Fibroblast of villous mesenchyme (primary cell): ENCODE measurements around the gene CROT. TPM values are rescaled to one million over a fixed set of nuclear protein-coding genes. Genes with fewer than 3 reads are reported as not detected.
"Not testable (repeated sequence)": the region's sequence is repeated elsewhere in the genome, so short reads cannot be mapped to it uniquely, and the experiment has no call there.

Experiments used
- DNase-seq: peaks from one replicate; pipeline ENCODE4 v3.0.0-alpha.2; 2010; ENCODE audit warnings: low read depth
- H3K4me3 ChIP-seq: 2 replicates; pipeline ENCODE4 v1.5.1; 2011; ENCODE audit warnings: low read depth, mild to moderate bottlenecking, low read length
- total RNA-seq: library from RNA; depleted of rRNA; stranded (reverse); fragments of >200 nt; gene quantifications from 2 replicates; pipeline ENCODE4 v1.2.3, GENCODE V29; 2012
- TF ChIP-seq, protein P1 (sequence below): IDR thresholded peaks from 2 replicates; pipeline ENCODE4 v1.5.1; 2012; ENCODE audit warnings: low read depth, mild to moderate bottlenecking, low read length; ENCODE audit not compliant: insufficient read depth

The CROT gene
- total RNA-seq, 1 donor = 34.1 TPM

DNA sequence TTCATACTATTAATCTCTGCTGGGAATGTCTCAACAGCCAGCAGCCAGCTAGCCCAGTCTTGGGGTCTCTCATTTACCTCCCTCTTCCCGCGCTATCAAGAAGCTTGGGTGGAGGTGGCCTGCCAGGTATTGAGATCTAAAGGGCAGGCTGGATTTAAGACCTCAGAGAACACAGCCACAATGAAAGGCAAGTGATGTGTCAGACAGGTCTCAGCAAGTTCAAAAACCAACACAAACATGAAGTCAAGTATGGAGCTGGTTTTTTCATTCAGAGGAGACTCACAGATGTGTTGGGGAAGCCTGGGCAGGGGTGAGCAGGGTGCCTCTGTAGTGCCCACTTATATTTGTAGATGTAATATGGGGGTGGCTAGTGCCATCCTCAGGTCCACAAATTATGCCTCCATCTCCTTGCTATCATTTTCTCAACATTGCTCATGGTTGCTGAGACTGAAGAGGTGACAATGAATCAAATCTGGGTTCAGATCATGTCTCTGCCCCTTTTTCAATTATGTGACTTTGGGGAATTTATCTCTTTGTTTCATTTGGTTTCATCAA, 27.7 kb upstream of the CROT start:
- no peak for DNase-seq
- H3K4me3 ChIP-seq = no peak overlapping the region
- TF ChIP-seq, protein P1, sequence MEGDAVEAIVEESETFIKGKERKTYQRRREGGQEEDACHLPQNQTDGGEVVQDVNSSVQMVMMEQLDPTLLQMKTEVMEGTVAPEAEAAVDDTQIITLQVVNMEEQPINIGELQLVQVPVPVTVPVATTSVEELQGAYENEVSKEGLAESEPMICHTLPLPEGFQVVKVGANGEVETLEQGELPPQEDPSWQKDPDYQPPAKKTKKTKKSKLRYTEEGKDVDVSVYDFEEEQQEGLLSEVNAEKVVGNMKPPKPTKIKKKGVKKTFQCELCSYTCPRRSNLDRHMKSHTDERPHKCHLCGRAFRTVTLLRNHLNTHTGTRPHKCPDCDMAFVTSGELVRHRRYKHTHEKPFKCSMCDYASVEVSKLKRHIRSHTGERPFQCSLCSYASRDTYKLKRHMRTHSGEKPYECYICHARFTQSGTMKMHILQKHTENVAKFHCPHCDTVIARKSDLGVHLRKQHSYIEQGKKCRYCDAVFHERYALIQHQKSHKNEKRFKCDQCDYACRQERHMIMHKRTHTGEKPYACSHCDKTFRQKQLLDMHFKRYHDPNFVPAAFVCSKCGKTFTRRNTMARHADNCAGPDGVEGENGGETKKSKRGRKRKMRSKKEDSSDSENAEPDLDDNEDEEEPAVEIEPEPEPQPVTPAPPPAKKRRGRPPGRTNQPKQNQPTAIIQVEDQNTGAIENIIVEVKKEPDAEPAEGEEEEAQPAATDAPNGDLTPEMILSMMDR = no peak

DNA sequence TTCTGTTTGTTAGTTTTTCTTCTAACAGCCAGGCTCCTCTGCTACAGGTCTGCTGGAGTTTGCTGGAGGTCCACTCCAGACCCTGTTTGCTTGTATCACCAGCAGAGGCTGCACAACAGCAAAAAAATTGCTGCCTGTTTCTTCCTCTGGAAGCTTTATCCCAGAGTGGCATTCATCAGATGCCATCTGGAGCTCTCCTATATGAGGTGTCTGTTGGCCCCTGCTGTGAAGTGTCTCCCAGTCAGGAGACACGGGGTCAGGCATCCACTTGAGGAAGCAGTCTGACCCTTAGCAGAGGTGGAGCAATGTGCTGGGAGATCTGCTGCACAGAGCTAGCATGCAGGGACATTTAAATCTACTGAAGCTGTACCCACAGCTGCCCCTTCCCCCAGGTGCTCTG, 26.7 kb upstream of the CROT start:
- TF ChIP-seq, protein P1 = no peak
- H3K4me3 ChIP-seq = no peak overlapping the region
- no peak for DNase-seq

DNA sequence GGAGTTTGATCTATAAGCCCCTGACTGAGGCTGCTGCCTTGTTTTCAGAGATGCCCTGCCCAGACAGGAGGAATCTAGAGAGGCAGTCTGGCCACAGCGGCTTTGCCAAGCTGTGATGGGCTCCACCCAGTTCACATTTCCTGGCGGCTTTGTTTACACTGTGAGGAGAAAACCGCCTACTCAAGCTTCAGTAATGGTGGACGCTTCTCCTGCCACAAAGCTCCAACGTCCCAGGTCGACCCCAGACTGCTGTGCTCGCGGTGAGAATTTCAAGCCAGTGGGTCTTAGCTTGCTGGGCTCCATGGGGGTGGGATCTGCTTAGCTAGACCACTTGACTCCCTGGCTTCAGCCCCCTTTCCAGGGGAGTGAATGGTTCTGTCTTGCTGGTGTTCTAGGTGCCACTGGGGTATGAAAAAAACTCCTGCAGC, 26.3 kb upstream of the CROT start:
- not testable (repeated sequence) for H3K4me3 ChIP-seq, DNase-seq

DNA sequence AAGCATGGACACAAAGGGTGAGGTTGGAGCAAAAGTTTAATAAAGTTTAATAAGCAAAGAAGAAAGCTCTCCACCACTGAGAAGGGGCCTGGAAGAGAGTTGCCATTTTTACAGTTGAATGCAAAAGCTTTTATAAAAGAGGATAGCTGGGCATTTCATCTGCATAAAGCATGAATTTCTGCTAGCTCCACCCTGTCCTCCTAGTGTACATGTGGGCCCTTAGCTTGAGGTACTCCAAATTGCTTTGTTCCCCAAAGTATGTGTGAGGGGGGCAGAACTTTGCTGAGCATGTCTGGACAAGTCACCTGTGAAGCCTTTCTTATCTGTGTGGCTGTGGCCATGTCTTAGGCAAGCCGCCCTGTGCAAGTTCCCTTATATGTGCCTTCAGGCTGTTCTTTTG, 22.6 kb upstream of the CROT start:
- DNase-seq = no peak
- TF ChIP-seq, protein P1 = no peak
- H3K4me3 ChIP-seq = no peak overlapping the region

DNA sequence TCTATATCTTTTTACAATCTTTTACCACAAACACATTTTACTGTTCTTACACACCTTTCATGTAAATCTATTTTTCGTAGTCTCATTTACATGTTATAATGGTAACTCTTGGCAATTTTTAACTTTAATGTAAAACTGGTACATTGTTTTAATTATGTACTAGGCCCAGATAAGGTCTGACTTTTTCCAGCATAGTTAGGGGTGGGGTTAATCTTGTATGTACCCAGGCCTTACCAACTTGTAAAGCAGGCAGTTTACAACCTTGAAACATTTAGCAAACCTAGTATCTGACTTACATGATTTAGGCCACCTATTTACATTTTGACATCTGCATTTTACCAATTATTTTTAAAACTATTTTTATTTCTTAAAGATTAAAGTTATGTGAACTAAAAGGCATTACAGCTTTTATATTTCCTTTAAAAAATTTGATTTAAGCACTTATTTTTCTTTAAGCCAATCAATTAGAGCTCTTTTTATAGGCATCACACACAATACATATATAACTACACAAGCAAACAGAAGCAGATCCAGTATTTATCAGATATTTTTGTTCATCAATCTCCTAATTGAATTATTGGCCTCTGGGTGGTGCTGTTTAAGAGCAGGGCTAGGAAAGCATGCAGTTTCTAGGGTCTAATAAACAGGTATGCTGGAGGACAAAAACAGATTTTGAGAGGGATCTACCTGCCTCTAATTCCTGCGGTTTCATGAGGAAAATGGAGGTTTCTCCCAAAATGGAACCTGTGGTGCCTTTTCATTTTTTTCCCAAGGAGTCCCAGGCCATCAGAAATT, 19.7 kb upstream of the CROT start:
- H3K4me3 ChIP-seq = no peak overlapping the region
- TF ChIP-seq, protein P1 = no peak
- no peak for DNase-seq

DNA sequence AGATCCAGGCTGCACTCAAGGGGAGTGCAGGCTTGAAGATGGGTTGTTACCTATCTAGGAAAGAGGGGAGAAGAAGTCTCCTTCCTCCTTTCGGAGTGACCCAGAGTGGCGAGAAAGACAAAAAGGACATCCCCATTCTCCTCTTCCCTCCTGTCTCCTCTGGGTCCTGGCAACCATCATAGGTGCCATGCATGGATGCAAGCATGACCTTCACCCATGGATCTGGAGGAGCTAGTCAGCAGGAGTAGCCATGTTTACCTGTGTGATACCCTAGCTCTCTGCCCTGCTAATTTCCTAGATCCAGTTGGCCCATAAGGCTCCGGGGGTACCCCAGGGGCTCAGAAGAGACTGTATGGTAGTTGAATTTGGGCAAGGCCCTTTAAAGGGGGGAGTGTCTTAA, 17.2 kb upstream of the CROT start:
- TF ChIP-seq, protein P1 = no peak
- peak; percentile 64 for DNase-seq
- H3K4me3 ChIP-seq = no peak overlapping the region

DNA sequence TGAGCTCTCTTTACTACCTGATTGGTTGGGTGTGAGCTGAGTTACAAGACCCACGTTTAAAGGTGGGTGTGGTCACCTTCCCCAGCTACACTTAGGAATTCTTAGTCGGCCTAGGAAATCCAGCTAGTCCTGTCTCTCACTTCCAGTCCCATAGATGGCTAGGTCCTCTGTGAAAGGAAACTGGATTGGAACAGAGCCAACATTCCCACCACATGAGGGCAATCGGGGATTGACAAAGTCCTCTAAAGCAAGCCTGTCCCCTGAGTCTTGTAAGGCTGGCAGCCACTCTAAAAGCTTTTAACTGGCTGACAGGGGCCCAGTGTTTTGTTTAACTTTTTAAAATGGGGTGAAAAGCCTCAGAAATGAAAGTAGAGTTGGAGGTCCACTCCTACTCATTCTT, 15.1 kb upstream of the CROT start:
- no peak overlapping the region for H3K4me3 ChIP-seq
- TF ChIP-seq, protein P1 = no peak
- DNase-seq = no peak
